ENCODE results near the gene BCAS1.

The BCAS1 gene

DNA sequence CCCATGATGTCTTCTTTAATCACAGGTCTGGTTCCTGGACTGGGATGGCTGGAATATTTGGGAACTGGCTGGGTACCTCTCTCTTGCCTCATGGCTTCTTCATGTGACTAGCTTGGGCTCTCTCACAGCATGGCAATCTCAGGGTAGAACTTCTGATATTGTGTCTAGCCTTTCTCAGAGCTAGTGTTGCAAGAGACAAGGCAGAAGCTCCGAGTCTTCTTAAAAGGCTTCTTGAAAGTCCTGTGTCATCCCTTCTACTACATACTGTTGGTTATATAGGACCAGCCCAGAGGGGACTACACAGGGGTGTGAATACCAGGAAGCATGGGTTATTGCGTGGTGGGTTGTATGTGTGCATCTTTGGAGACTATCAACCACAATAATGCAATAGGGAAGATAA is 23.3 kb downstream of the BCAS1 start:
- DNase-seq = no peak

DNA sequence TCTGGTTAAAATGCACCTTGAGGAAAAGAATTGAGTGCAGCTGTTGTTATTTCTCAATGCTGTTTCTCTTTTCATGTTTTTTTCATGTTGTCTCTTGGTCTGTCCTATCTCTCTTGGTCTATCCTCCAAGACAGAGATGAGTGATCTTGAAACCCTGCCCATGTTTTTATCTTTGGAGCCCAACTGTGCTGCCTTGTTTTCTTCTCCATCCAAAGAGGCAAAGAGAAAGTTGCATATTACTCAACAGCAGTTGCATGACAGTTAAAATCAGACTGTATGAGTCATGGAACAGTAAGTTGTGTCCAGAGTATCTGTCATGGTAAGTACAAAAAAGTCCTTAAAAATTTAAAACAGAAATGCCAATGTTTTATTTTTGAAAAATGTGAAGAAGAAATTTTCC is 26.2 kb downstream of the BCAS1 start:
- DNase-seq = no peak

DNA sequence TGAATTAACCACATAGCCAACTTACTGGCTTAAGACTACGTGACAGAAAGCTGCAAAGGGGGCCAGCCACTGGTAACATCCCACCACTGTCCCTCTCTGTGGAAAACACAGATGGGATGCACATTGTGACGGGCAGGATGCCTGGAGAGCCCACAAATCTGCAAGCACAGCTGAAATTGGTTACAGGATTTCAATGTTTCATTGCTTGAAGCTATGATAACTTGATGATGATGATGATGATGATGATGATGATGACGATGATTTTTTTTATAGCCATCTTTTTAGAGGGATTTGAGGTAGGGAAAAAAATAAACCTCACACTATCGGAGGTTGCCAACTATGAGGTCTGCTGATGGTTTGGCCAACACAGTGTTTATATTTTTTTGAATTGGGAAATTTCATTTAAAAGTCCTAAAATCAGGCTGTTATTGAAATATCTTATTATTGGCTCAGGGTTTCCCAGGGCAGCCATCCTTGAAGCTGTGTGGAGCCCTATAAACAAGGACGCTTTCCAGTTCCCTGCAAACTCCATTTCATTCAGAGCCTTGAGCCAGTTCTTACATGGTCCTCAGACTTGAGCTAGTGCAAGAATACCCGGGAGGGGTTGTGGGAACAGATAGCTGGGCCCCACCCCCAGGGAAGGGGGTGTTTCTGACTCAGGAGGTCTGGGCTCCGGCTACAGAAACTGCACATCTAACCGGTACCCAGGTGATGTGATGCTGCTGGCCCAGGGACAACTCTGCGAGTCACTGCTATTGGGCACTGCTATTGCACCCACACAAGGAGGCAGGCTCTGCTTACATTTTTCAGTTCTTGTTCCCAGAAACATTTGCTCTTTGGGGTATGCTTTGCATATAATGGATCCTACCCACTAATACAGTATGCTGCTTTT is 27.1 kb downstream of the BCAS1 start:
- DNase-seq = no peak

DNA sequence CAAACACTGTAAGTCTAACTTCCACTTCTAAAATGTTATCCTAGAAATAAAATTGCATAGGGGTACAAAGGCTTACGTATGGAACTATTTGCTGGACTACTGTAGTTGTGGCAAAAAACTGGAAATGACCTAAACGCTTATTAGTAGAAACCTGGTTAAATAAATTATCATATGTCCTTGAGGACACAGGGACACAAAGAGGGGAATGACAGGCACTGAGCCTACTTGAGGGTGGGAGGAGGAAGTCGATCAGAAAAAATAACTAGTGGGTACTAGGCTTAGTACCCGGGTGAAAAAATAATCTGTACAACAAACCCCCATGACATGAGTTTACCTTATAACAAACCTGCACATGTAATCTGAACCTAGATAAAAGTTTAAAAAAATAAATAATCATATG is 28.4 kb downstream of the BCAS1 start:
- no peak for DNase-seq

DNA sequence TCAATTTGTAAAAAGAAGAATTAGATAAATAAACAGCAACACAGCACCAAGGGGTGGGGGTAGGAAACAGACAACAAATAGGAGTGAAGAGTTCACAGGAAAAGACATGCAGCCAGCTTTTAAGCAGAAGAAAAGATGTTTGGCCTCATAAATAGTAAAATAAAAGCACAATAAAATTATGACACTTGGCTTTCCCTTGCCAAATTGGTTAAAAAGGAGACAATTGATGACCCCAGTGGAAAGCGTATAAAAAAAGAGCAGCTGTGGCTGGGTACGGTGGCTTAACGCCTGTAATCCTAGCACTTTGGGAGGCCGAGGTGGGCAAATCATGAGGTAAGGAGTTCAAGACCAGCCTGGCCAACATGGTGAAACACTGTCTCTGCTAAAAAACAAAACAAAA is 29.1 kb downstream of the BCAS1 start:
- no peak for DNase-seq

DNA sequence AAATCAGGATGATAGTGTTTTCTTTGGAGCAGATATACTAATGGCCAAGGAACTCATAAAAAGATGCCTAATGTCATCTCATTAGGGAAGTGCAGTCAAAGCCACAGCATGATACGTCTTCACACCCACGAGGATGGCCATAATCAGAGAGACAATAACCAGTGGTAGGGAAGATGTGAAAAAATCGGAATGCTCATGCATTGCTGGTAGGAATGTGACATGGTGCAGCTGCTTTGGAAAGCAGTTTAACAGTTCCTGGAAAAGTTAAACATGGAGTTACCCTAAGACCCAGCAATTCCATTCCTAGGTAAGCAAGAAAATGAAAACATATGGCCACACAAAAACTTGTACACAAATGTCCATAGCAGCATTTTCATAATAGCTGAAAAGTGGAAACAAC is 29.9 kb downstream of the BCAS1 start:
- no peak for DNase-seq

DNA sequence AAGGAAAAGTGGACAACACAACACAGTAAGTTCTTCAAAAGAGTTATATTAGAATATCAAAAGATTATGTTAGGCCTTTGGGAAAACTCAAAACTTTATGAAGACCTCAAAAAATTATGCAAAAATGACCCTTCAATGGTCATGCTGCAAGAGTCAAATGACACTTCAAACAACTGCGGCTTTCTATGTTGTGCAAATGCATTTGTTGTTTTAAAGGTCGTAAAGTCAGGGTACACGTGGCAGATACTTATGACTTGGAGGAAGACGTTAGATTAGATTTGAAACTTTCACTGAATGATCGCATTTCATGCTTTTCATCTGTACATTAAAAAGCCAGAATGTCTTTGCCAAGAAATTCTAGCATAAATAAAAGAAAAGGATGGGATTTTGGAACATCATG is 31.4 kb downstream of the BCAS1 start:
- no peak for DNase-seq

DNA sequence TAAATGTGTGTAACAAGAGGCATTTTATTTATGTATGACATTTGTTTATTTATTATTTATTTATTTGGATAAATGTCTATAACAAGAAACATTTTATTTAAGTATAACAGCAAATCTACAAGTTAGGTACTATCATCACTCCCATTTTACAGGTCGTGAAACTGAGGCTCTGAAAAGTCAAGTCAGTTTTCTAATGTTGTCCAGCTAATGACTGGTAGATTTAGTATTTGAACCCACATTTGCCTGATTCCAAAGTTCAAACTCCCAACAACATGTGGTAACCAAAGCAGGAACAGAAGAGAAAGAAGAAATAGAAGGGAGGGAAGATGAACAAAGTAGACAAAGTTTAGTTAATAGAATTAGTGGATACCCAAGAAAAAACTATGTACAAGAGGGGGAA is 32.9 kb downstream of the BCAS1 start:
- no peak for DNase-seq

DNA sequence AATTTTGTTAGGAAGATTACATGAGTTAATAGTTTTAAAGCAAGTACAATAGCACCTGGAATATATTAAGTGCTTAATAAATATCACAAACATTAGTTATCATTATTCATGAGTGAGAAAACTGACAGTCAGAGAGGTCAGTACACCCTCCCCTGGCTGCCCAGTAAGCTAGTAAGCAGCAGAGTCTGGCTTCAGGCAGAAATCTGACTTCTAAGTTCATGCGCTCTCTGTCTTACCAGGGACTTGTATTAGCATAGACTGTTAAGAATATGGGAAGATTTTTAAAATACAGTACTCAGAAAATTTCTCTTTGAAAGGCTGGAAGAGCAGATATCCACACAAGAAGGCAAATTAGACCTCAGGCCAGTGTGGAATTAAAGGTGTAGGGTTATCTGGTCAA is 40.8 kb downstream of the BCAS1 start:
- no peak for DNase-seq

DNA sequence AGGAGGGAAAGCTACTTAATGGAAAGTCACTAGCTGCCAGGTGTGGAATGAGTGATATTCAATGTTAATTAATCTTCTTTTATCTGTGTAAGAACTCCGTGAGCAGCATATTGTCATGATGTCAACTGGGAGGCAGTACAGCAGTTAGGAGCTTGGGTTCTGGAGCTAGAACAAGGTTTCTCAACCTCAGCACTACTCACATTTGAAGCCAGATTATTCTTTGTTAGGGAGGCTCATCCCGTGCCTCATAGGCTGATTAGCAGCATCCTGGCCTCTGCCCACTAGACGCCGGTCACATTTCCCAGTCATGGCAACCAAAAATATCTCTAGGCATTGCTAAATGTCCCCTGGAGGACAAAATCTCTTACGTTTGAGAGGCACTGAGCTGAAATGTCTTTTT is 41.2 kb downstream of the BCAS1 start:
- no peak for DNase-seq

DNA sequence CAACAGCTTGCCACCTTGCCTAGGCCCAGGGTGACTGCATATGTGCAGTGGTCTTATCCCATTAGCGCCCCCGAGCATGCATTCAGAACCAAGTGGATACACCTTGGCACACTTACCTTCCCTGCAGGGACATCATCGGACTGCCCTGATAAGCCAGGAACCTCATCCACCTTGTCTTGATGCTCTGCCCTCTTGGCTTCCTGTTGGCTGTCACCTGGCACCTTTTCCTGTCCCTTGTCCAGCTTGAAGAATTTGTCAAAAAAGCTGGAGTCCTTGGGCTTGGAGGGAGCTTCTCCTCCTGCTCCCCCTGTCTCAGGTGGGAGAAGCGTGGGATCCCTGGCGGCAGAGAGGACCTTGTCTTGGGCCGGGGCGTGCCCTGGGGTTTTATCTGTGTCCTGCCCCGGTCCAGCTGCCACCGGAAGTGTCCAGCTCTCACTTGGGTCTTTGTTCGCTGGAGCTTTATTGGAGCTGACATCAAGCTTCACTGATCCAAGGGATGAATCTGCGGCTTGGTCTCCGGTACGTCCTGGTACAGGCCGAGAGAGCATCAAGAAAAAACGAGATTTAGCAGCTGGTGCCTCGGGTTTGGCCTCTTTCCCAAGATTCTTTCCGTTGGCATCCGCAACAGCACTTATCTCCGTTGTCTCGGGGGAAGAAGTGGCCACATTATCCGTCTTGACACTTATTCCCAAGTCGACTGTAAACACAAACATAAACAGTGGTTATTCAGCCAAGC is 42.0 kb downstream of the BCAS1 start:
- DNase-seq = no peak

DNA sequence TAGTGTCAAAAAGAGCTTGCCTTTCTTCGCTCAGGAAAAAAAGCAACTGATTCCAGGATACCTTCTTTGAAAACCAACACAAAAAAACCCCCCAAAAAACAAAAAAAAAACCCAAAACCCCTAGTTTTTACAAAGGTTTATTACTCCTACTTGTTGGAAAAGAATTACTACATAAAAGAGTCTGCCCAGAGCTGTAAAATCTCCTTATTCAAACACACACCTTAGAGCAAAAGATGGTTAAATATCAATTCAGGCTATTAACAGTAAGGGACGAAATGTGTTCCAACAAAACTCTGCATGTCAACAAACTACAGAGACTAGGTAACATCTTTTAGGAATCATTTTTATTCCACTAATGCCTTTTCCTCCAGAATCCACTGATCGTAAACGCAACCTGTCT is 42.7 kb downstream of the BCAS1 start:
- no peak for DNase-seq

DNA sequence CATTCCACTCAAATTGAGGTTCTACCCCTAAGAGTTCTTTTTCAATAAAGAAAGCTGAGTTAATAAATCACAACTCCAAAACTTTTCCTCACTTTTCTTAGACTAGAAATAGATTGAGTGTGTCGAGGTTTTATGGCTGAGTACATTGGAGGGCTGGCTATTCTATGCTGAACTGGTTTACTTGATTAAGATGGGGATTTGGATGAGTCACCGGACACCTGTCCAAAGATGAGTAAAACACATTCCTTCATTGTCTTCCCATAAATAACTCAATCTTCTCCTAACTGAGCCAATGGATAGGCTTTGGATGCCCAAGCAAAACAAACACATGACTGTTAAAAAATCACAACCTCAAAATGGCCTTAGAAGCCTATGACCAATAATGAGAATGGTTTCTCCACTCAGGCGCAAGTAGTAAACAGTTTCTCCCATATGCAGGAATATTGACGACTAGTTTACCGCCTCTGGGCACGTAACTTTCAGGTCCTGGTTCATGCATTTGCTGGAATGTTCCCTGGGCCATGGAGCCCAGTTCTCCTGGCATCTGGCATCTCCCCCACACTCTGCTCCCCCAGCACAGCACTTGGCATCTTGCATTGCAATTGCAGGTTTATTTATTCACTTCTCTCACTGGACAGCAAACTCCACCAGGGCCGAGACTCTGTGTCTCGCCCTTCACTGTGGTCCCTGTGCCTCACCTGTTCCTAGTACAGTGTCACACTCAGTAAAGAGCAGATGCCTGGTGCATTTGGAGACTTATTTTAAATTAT is 43.9 kb downstream of the BCAS1 start:
- no peak for DNase-seq

DNA sequence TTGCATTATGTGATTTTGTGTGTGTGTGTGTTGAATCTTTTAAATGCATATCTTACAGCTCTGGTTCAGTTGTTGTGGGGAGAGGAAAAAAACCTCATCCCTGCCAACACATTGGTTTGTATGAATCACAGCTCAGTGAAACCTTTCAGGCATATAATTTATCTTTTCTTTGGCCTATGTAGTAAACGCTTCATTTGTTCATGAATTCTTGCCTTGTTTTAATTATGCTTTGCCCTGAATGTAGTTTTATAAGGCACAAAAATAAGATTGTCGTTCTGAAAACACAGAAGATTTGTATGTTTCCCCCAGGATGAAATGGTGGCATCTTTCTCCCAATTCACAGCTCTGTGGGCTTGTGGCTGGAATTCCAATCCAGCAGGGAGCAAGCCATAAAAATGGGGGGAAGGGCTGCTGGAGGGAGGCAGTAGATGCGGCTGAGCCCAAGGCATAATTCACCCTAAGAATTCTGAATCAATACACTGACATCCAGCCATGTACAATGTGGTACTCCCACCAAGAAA is 45.1 kb downstream of the BCAS1 start:
- no peak for DNase-seq

DNA sequence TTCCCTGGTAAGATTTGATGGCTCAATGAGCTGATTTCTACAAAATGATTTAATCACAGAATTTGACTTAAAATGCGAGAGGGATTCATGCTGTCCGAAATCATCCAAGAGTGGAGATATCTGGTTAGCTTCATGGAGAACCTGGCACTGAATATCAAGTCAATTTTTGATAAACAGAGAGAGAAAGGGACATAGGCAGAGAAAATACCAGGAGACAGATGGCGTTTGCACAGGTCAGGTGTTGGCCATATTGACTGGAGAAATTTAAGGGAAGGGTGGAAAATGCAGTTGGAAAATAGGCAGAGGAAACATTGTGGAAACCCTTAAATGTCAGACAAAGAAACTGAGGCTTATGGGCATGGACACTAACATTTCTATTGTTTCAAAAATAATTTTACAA is 47.0 kb downstream of the BCAS1 start:
- no peak for DNase-seq

DNA sequence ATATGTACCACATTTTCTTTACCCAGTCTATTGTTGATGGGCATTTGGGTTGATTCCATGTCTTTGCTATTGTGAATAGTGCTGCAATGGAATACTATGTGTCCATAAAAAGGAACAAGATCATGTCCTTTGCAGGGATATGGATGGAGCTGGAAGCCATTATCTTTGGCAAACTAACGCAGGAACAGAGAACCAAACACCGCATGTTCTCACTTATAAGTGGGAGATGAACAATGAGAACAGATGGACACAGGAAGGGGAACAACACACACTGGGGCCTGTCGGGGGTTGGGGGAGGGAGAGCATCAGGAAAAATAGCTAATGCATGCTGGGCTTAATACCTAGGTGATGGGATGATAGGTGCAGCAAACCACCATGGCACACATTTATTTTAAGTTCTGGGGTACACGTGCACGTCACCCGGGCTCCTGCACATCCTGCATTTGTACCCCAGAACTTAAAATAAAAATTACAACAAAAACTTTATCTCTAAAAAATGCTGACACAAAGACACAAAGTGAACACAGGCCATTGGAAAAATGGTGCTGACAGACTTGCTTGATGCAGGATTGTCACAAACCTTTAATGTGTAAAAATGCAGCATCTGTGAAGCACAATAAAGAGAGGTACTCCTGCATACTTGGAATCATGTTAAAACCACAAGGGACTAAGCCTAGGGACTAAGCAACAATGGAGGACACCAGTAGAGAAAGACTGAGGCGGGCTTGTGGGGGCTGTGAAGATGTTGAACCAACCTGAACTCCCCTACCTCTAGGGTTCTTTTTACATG is 48.8 kb downstream of the BCAS1 start:
- no peak for DNase-seq

DNA sequence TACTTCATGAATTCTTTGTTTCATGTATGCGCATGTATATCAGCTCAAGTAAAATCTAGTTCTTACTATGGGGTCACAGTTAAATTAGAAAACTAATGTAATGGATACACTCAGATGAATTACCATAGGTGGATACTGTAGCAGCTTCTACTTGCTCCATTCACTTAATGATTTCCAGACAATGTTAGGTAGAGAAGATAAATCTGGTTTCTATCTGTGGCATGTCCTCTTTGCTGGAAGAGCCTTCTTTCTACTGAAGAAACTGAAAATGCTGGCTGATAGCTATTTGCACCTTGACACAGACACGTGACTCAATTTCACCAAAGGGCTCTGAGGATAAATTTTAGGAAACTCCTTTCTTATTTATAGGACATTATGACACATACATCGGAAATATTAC is 49.5 kb downstream of the BCAS1 start:
- no peak for DNase-seq

DNA sequence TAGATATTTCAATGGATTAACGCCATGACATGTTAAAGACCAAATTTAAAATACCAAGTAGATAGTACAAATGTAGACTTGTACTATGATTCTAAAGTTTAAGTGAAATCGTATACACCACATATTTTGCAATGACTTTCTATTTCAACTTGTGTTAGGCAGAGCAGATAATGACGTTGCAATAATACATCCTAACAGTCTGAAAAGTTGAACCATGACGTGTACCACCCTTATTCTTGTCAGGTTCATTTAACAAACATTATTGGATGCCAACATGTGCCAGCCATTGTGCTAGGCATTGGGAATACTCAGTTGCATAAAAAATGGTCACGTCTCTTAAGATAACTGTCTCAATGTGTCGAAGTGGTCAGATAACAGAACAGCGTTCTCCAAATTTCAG is 50.0 kb downstream of the BCAS1 start:
- no peak for DNase-seq

DNA sequence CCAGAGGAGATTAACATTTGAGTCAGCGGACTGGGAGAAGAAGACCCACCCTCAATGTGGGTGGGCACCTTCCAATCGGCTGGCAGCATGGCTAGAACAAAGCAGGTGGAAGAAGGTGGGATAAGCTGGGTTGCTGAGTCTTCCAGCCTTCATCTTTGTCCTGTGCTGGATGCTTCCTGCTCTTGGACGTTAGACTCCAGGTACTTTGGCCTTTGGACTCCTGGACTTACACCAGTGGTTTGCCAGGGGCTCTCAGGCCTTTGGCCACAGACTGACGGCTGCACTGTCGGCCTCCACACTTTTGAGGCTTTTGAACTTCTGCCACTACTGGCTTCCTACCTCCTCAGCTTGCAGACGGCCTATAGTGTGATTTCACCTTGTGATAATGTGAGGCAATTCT is 50.8 kb downstream of the BCAS1 start:
- no peak for DNase-seq

DNA sequence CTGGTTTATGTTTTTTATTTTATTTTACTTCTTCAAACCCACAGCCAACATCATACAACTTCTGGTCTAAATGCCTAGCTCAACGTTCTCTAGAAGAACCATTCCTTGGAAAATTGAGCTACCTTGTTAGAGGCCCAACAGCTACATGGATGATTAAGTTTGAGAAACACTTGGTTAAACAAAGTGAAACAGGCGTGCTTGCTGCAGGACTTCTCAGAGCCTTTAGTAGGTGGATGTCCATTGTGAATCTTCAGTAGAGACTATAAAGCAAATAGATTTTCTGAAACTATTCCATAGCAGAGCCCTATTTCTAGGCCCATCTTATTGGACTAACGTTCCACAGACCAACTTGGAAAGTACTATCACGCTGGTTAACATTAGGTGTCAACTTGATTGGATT is 51.3 kb downstream of the BCAS1 start:
- no peak for DNase-seq

DNA sequence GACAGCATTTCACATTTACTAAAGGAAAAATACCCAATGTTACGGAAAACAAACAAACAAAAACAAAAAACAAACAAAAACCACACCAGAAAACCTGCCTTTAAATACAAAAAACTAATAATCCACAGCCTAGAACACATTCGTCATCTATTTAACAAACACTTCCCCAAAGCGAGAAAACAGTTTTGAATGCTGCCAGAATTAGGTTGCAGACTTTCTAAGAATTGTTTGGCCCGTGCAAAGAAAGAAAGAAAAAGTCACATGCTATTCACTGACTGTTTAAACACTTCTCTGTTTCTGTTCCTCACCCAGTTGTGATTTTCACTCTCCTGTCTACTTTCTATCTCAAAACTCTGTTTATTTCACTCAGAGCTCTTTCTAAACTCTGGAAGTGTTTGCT is 52.5 kb downstream of the BCAS1 start:
- DNase-seq = no peak

DNA sequence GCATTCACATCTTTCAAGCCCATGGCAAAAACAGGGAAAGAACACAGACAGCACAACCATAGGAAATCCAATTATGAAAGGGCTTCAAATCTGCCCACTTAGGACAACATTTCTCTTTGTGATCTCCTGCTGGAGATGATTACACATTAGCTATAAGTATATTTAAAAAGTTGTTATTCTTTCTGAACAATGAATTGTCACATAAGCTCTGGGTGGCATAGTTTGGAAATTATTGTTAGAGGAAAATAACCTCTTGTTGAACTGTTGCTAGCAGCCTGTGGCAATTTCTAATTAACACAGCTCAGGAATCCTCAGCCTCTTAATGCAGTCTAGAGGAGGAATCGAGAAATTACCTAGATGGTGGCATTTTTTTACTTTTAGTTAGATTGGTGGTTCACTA is 54.9 kb downstream of the BCAS1 start:
- DNase-seq = no peak

Data from activated T-cell treated with anti-CD3 and anti-CD28 coated beads, Interleukin-2, amount 50 U/mL, for 1 hour (primary cell).